ENCODE measurements around the gene CTNNBL1. TPM values are rescaled to one million over a fixed set of nuclear protein-coding genes. Genes with fewer than 3 reads are reported as not detected.
"Not testable (repeated sequence)": the region's sequence is repeated elsewhere in the genome, so short reads cannot be mapped to it uniquely, and the experiment has no call there.

Gene CTNNBL1
- total and polyA plus RNA-seq, 2 donors, result 46.5 to 61.9 TPM

GRCh38 chr20:37850036-37850592 lies 156.3 kb downstream of the CTNNBL1 start:
- no peak overlapping the region for H3K27ac ChIP-seq (ENCODE audit: low read depth in 1 of 2, low read length in 1 of 2)
- DNase-seq (ENCODE audit: low read depth in 6 of 9, low spot score in 9 of 9), result no peak
- H3K4me3 ChIP-seq (ENCODE audit: low read length in 2 of 2), result no peak overlapping the region
- H3K36me3 ChIP-seq (ENCODE audit: control insufficient read depth in 2 of 2, insufficient read depth in 2 of 2, low read length in 1 of 2), result peaks cover 7 to 20% of the 10 kb centered on the region in 2 donors
- H3K27me3 ChIP-seq (ENCODE audit: control insufficient read depth in 2 of 2, insufficient read depth in 1 of 2, low read length in 1 of 2), result no peaks in the 10 kb centered on the region
- H3K4me1 ChIP-seq (ENCODE audit: control insufficient read depth in 2 of 2, insufficient read depth in 2 of 2, low read length in 2 of 2), result no peaks in the 10 kb centered on the region
- H3K9me3 ChIP-seq (ENCODE audit: control insufficient read depth in 2 of 2, insufficient read depth in 1 of 2, low read length in 1 of 2), result no peaks in the 10 kb centered on the region
- WGBS, result 97% methylated on average over 6 of the region's 6 CpGs

- Histone ChIP-seq H3K9me3 (ENCODE audit: control insufficient read depth in 2 of 2, insufficient read depth in 1 of 2, low read length in 1 of 2) (no peaks in the 10 kb centered on the region), H3K27me3 (ENCODE audit: control insufficient read depth in 2 of 2, insufficient read depth in 1 of 2, low read length in 1 of 2) (no peaks in the 10 kb centered on the region), H3K27ac (ENCODE audit: low read depth in 1 of 2, low read length in 1 of 2) (no peak overlapping the region), H3K4me1 (ENCODE audit: control insufficient read depth in 2 of 2, insufficient read depth in 2 of 2, low read length in 2 of 2) (no peaks in the 10 kb centered on the region), H3K36me3 (ENCODE audit: control insufficient read depth in 2 of 2, insufficient read depth in 2 of 2, low read length in 1 of 2) (peaks cover 7 to 20% of the 10 kb centered on the region in 2 donors), H3K4me3 (ENCODE audit: low read length in 2 of 2) (no peak overlapping the region)
- WGBS, result 84% methylated on average over 10 of the region's 10 CpGs
- DNase-seq (ENCODE audit: low read depth in 6 of 9, low spot score in 9 of 9), result no peak
Observed at GRCh38 chr20:37850724-37851355, 157.0 kb downstream of the CTNNBL1 start.

GRCh38 chr20:37852666-37853065 lies 158.8 kb downstream of the CTNNBL1 start:
- no peak for DNase-seq (ENCODE audit: low read depth in 6 of 9, low spot score in 9 of 9)
- no peaks in the 10 kb centered on the region for H3K9me3 ChIP-seq (ENCODE audit: control insufficient read depth in 2 of 2, insufficient read depth in 1 of 2, low read length in 1 of 2)
- no peaks in the 10 kb centered on the region for H3K4me1 ChIP-seq (ENCODE audit: control insufficient read depth in 2 of 2, insufficient read depth in 2 of 2, low read length in 2 of 2)
- WGBS, result 96% methylated on average over 6 of the region's 6 CpGs
- H3K36me3 ChIP-seq (ENCODE audit: control insufficient read depth in 2 of 2, insufficient read depth in 2 of 2, low read length in 1 of 2), result peaks cover 7 to 22% of the 10 kb centered on the region in 2 donors
- no peak overlapping the region for H3K4me3 ChIP-seq (ENCODE audit: low read length in 2 of 2)
- no peak overlapping the region for H3K27ac ChIP-seq (ENCODE audit: low read depth in 1 of 2, low read length in 1 of 2)
- no peaks in the 10 kb centered on the region for H3K27me3 ChIP-seq (ENCODE audit: control insufficient read depth in 2 of 2, insufficient read depth in 1 of 2, low read length in 1 of 2)

DNA sequence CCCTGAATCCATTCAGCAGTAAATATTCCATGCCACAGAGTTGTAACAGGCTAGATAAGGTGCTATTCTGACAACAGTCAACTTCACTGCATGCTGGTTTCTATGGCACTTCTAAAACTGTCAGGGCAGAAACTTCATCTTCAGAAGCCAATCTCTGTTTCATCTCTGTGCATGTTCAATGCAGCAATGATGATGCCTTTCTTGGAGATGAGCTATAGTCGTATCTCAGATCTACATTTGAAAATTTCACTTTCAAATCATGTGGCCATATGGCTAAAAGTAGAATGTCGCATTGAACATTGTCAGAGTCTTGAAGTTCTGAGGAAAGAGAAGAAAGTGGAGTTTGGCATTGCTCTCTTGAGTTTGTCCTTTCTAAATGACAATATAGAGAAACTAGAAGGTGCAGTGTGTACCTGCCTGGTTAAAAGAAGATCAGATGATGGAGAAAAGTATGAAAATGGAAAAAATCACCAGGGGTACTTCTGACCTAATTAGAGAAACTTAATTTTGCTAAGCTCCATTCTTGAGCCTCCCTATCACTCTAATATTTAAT lies 160.1 kb downstream of the CTNNBL1 start:
- H3K9me3 ChIP-seq (ENCODE audit: control insufficient read depth in 2 of 2, insufficient read depth in 1 of 2, low read length in 1 of 2), result no peaks in the 10 kb centered on the region
- no peaks in the 10 kb centered on the region for H3K27me3 ChIP-seq (ENCODE audit: control insufficient read depth in 2 of 2, insufficient read depth in 1 of 2, low read length in 1 of 2)
- 95% methylated on average over 2 of the region's 2 CpGs for WGBS
- H3K4me1 ChIP-seq (ENCODE audit: control insufficient read depth in 2 of 2, insufficient read depth in 2 of 2, low read length in 2 of 2), result no peaks in the 10 kb centered on the region
- H3K36me3 ChIP-seq (ENCODE audit: control insufficient read depth in 2 of 2, insufficient read depth in 2 of 2, low read length in 1 of 2), result peaks cover 7 to 19% of the 10 kb centered on the region in 2 donors
- no peak for DNase-seq (ENCODE audit: low read depth in 6 of 9, low spot score in 9 of 9)
- H3K27ac ChIP-seq (ENCODE audit: low read depth in 1 of 2, low read length in 1 of 2), result no peak overlapping the region
- no peak overlapping the region for H3K4me3 ChIP-seq (ENCODE audit: low read length in 2 of 2)

- WGBS, result 97% methylated on average over 5 of the region's 5 CpGs
- DNase-seq (ENCODE audit: low read depth in 6 of 9, low spot score in 9 of 9); H3K4me1 ChIP-seq (ENCODE audit: control insufficient read depth in 2 of 2, insufficient read depth in 2 of 2, low read length in 2 of 2); H3K4me3 ChIP-seq (ENCODE audit: low read length in 2 of 2); H3K9me3 ChIP-seq (ENCODE audit: control insufficient read depth in 2 of 2, insufficient read depth in 1 of 2, low read length in 1 of 2); H3K27me3 ChIP-seq (ENCODE audit: control insufficient read depth in 2 of 2, insufficient read depth in 1 of 2, low read length in 1 of 2); H3K27ac ChIP-seq (ENCODE audit: low read depth in 1 of 2, low read length in 1 of 2): not testable (repeated sequence)
- H3K36me3 ChIP-seq (ENCODE audit: control insufficient read depth in 2 of 2, insufficient read depth in 2 of 2, low read length in 1 of 2), result peaks cover 9 to 25% of the 10 kb centered on the region in 2 donors
Observed at GRCh38 chr20:37856034-37856433, 162.2 kb downstream of the CTNNBL1 start.

DNA sequence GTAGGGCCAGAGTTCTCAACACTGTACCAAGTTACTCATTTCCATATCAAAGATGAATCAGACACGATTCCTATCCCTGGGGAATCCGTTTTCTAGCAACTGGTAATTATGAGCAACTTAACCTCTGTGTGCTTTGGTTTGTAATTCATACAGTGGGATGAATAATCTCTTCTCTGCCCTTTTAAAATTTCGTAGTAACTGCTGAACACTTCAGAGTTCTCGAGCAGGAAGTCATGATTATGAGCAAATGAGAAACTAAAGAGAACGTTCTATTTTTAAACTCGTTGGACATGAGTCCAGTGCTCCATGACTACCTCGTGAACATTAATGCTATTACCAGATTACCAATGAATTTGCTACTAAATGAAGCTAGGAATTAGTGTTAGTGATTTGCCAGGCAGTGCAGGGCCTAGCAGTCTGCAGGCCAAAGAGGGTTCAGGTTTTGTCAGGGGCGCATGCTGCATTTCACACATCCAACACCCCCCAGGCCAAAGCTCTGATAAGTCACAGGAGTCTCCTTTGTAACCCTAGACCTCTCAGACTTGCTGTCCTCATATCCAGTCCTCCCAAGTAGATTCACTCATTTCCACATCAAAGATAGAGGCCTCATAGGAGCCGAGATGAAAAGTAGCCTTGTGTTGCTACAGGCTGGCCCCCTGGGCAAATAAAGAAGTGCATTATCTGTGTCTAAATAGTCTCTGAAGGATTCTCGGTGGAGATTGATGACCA lies 163.3 kb downstream of the CTNNBL1 start:
- no peak for DNase-seq (ENCODE audit: low read depth in 6 of 9, low spot score in 9 of 9)
- Histone ChIP-seq H3K27me3 (ENCODE audit: control insufficient read depth in 2 of 2, insufficient read depth in 1 of 2, low read length in 1 of 2) (no peaks in the 10 kb centered on the region), H3K27ac (ENCODE audit: low read depth in 1 of 2, low read length in 1 of 2) (no peak overlapping the region), H3K36me3 (ENCODE audit: control insufficient read depth in 2 of 2, insufficient read depth in 2 of 2, low read length in 1 of 2) (peaks cover 19 to 26% of the 10 kb centered on the region in 2 donors), H3K4me1 (ENCODE audit: control insufficient read depth in 2 of 2, insufficient read depth in 2 of 2, low read length in 2 of 2) (no peaks in the 10 kb centered on the region), H3K4me3 (ENCODE audit: low read length in 2 of 2) (no peak overlapping the region), H3K9me3 (ENCODE audit: control insufficient read depth in 2 of 2, insufficient read depth in 1 of 2, low read length in 1 of 2) (no peaks in the 10 kb centered on the region)
- WGBS, result 98% methylated on average over 10 of the region's 10 CpGs

DNA sequence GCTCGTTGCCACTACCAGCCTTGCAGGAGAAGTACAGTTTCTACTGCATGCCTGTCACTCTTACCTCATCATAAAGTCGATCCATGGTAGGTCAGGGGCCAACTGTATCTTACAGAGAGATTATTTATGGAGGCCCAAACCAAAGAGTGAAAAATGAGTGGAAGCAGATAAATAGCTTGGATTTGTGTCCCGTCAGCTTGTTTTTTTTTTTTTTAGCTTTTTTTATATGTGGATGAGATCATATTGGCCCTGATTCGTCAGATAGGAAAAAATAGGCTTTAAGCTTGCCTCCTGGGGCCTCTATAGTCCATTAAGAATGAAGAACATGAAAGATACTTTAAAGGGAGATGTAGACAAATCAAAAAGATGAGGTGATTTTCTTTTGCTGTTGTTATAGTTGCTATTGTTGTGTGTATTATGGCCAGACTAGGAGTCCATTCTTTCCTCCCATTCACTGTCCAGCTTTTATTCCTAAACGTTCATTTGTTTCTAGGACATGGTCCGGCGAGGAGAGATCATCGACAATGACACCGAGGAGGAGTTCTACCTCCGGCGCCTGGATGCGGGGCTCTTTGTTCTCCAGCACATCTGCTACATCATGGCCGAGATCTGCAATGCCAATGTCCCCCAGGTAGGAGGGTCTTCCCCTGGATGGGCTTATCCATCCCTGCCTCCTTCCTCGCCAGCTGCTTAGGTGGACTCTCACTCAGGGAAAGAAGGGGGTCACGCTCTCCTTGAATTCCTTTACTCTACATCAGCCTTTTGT lies 165.8 kb downstream of the CTNNBL1 start:
- 98% methylated on average over 15 of the region's 15 CpGs for WGBS
- H3K9me3 ChIP-seq (ENCODE audit: control insufficient read depth in 2 of 2, insufficient read depth in 1 of 2, low read length in 1 of 2), result no peaks in the 10 kb centered on the region
- peaks cover 16 to 33% of the 10 kb centered on the region in 2 donors for H3K36me3 ChIP-seq (ENCODE audit: control insufficient read depth in 2 of 2, insufficient read depth in 2 of 2, low read length in 1 of 2)
- no peak overlapping the region for H3K27ac ChIP-seq (ENCODE audit: low read depth in 1 of 2, low read length in 1 of 2)
- no peak for DNase-seq (ENCODE audit: low read depth in 6 of 9, low spot score in 9 of 9)
- H3K4me1 ChIP-seq (ENCODE audit: control insufficient read depth in 2 of 2, insufficient read depth in 2 of 2, low read length in 2 of 2), result no peaks in the 10 kb centered on the region
- no peaks in the 10 kb centered on the region for H3K27me3 ChIP-seq (ENCODE audit: control insufficient read depth in 2 of 2, insufficient read depth in 1 of 2, low read length in 1 of 2)
- no peak overlapping the region for H3K4me3 ChIP-seq (ENCODE audit: low read length in 2 of 2)

GRCh38 chr20:37863289-37863688 lies 169.5 kb downstream of the CTNNBL1 start:
- H3K4me1 ChIP-seq (ENCODE audit: control insufficient read depth in 2 of 2, insufficient read depth in 2 of 2, low read length in 2 of 2), result no peaks in the 10 kb centered on the region
- H3K27ac ChIP-seq (ENCODE audit: low read depth in 1 of 2, low read length in 1 of 2), result no peak overlapping the region
- peaks cover 21 to 44% of the 10 kb centered on the region in 2 donors for H3K36me3 ChIP-seq (ENCODE audit: control insufficient read depth in 2 of 2, insufficient read depth in 2 of 2, low read length in 1 of 2)
- H3K9me3 ChIP-seq (ENCODE audit: control insufficient read depth in 2 of 2, insufficient read depth in 1 of 2, low read length in 1 of 2), result no peaks in the 10 kb centered on the region
- WGBS, result over 99% methylated on average over 5 of the region's 5 CpGs
- no peak overlapping the region for H3K4me3 ChIP-seq (ENCODE audit: low read length in 2 of 2)
- H3K27me3 ChIP-seq (ENCODE audit: control insufficient read depth in 2 of 2, insufficient read depth in 1 of 2, low read length in 1 of 2), result no peaks in the 10 kb centered on the region
- DNase-seq (ENCODE audit: low read depth in 6 of 9, low spot score in 9 of 9), result no peak
